GM21529 (cell line): ENCODE results near the gene C2CD5.
A peak's percentile ranks its signal among the peaks of the same experiment; 100 is the strongest.
"Not testable (repeated sequence)": the region's sequence is repeated elsewhere in the genome, so short reads cannot be mapped to it uniquely, and the experiment has no call there.

Source experiments
- ATAC-seq: cut with Tn5 transposase; IDR thresholded peaks from one replicate; pipeline ENCODE4 v1.9.1; 2021; ENCODE audit not compliant: unreplicated experiment

C2CD5 gene

DNA sequence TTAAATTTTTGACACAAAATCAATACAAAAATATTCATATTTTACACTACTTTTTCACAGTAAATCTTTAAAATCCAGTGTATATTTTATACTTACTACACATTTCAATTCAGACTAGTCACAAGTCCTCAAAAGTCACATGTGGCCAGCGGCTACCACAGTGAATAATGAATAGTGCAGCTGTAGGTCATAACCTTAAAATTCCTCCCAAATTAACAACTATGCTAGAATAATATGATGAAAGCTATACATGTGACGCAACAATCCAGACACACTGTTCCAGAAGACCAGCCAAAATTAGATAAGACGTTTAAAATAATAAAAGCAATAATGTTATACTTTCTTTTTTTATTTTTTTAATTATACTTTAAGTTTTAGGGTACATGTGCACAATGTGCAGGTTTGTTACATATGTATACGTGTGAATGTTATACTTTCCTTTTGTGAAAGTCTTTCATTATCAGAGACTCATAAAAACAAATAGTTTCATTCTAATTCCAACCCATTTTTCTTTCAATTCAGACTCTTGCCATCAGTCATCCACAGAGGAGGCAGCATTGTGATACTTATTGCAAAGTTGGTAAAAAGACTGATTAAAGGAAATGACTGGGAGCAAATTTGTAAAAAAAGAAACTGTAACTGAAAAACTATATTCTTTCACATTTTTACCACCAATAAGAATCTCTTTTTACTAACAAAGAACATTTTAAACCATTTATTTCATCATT lies 67.0 kb downstream of the C2CD5 start:
- no peak for ATAC-seq

DNA sequence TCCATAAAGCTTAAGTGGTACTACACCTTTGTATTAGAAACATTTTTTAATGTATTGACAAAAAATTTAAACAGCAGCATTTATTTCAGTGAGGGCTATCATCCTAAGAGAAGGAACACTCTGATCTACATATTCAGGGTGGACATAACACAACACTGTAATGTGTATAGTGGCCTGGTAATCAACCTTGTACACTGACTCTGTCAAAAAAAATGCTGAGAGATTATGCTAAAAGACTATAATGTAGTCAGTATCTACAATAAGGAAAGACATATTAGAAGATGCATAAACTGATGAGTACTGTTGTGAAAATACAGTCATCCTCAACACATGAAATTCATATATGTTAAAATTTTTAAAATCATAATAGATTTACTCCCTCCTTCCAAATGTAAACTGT lies 68.2 kb downstream of the C2CD5 start:
- no peak for ATAC-seq

- no peak for ATAC-seq
Observed at GRCh38 chr12:22474970-22475720, 69.2 kb downstream of the C2CD5 start.

GRCh38 chr12:22473212-22473611 lies 71.1 kb downstream of the C2CD5 start:
- ATAC-seq = peak; percentile 68

DNA sequence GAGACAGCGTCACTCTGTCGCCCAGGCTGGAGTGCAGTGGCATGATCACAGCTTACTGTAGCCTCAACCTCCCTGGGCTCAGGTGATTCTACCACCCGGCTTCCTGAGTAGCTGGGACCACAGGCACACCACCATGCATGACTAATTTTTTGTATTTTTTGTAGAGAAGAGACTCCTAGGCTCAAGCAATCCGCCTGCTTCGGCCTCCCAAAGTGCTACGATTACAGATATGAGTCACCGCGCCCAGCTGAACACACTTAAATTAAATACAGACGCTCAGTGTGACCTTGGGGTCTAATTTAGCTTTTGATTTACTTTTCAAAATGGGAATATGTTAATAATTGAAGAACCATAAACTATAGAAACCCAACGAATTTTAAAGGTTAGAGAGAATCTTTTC lies 77.2 kb downstream of the C2CD5 start:
- ATAC-seq = no peak

DNA sequence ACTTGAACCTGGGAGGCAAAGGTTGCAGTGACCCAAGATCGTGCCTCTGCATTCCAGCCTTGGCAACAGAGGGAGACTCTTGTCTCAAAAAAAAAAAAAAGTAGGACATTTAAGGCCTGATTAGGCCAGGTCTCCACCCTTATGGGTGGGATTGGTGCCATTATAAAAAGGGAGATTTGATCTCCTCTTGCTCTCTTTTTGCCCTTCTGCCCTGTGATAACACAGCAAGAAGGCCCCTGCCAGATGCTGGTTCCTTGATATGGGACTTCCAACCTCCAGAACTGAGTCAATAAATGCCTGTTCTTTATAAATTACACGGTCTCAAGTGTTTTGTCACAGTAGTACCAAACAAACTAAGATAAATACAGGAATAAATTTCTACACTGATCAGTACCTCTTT lies 81.0 kb downstream of the C2CD5 start:
- ATAC-seq = no peak

DNA sequence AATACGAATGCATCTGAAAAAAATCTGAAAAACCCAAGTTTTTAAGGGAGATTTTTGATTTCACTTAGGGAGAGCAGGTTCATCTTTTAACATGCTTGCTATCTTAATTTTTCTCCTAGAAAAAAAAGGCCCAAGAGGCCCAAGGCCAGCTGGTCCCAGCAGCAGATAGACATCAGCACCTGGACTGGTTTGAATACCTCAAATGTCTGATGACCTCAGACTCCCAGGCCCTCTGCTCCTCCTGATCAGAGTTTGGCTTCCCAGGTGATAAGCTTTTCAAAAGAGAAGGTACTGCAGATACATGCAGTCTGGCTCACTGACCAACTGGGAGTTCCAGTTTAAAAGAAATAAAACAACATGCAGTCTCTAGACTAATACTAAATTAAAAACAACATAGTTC lies 82.6 kb downstream of the C2CD5 start:
- ATAC-seq = no peak

DNA sequence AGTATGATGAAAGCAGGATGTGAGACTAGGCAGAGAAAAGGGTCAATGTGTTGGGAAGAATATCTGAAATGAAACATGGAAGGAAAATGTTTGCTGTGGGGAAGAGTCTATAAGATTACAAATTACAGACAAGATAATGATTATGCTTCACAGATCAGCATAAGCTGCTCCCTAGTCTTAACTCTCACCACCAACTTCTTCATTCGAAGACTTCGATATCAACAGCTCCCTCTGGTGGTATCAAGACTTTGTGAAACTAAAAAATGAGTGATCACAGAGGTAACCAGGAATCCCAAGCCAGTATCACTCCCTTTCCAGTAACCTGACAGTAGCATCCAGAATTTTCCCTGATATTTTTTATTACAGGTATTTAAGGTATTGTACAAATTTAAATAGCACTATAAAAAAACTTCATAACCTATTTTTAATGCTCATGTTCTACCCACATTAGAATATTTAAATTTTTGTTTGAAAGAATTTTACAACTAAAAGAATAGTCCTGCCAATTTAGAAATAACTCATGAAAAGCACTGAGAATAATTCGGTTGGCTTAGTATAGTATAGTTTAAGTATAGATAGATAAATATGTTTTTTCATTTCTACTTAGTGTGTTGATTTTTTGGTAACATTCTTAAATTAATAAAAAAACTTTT lies 84.4 kb downstream of the C2CD5 start:
- peak; percentile 84 for ATAC-seq

DNA sequence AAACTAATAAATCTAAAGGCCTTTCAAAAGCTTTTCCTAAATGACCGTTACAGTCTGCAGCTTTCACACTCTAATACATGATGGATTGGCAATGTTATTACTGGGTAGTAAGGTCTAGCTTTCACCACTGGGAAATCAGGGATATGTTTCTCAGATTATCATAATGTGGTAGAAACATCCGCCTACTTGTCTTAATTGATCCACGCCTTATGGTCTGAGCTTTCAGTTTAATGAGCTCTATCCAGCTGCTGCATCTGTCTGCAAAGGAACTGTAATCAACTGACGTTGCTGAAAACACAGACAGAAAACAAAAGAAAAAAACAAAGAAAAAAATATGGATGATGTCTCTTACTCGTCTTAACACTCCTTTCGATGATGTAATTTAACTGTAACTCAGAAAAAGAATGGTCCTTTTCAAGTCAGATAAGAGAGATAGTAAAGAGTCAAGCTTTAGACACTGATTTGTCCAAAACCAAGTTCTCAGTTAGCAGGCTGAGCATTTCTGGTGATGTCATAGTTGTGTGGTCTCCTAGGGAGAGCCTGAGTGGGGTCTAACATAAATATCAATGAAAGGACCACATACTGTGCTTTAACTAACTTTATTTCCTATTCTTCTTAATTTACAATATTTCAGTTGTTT lies 85.9 kb downstream of the C2CD5 start:
- ATAC-seq = no peak

- ATAC-seq = no peak
Observed at GRCh38 chr12:22457085-22457484, 87.3 kb downstream of the C2CD5 start.

DNA sequence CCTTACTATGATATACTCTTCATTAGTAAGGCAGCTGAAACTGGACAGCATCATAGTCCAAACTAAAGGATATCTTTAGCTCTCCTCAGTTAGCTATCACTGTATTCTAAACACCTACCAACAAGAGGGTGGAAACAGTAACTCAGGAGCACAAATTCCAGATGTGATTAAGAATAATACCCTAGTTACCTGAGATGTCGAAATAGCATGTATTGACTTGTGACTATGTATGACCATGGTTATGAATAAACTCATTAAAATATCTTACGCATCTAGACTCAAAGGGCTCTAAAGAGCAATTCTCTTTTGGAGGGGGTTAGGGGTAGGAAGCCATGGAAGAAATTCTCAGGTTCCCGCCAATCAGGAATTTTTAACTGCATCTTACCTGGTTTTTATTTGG lies 90.8 kb downstream of the C2CD5 start:
- no peak for ATAC-seq

- no peak for ATAC-seq
Observed at GRCh38 chr12:22447223-22447622, 97.1 kb downstream of the C2CD5 start.

DNA sequence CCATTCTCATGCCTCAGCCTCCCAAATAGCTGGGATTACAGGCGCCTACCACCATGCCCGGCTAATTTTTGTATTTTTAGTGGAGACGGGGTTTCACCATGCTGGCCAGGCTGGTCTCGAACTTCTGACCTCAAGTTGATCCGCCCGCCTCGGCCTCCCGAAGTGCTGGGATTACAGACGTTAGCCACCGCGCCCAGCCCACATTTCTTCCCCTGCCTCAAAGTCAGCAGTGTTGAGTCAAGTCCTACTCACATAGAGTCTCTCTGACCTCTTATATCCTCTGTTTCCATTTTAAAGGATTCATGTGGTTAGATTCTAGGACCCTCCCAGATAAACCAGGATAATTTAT lies 100.1 kb downstream of the C2CD5 start:
- not testable (repeated sequence) for ATAC-seq

GRCh38 chr12:22443379-22444316 lies 100.7 kb downstream of the C2CD5 start:
- ATAC-seq = peak; percentile 100

DNA sequence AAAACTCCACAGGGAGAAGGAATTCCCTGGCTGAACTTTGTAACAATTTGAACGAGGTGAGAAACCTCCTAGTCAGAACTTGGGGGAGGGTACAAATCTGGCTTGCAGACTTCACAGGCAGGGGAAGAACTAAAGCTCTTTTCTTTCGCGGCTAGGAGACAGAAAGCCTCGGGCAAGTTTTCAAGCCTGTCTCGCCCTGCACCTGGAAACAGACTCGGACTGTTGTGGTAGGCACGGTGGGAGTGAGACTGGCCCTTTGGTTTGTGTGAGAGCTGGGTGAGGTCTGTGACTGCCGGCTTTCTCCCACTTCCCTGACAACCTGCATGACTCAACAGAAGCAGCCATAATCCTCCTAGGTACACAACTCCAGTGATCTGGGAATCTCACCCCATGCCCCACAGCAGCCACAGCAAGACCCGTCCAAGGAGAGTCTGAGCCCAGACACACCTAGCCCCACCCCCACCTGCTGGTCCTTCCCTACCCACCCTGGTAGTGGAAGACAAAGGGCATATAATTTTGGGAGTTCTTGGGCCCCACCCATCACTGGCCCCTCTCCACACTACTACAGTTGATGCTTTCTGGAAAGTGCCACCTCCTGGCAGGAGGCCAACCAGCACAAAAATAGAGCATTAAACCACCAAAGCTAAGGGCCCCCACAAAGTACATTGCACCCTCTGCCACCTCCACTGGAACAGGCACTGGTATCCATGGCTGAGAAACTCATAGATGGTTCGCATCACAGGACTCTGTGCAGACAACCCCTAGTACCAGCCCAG lies 107.1 kb downstream of the C2CD5 start:
- ATAC-seq = no peak

GRCh38 chr12:22435583-22435982 lies 108.8 kb downstream of the C2CD5 start:
- no peak for ATAC-seq

DNA sequence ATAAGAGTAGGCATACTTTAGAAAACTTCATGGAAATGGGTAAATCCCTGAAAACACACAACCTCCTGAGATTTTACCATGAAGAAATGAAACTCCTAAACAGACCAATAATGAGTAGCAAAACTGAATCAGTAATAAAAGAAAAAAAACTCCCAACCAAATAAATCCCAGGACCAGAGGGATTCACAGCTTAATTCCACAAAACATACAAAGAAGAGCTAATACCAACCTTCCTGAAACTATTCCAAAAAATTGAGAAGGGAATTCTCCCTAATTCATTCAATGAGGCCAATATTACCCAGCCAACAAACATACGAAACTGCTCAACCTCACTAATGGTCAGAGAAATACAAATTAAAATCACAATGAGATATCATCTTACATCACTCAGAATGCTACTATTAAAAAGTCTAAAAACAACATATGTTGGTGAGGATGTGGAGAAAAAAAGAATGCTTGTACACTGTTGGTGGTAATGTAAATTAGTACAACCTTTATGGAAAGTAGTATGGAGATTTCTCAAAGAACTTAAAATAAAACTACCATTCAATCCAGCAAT lies 112.6 kb downstream of the C2CD5 start:
- no peak for ATAC-seq

DNA sequence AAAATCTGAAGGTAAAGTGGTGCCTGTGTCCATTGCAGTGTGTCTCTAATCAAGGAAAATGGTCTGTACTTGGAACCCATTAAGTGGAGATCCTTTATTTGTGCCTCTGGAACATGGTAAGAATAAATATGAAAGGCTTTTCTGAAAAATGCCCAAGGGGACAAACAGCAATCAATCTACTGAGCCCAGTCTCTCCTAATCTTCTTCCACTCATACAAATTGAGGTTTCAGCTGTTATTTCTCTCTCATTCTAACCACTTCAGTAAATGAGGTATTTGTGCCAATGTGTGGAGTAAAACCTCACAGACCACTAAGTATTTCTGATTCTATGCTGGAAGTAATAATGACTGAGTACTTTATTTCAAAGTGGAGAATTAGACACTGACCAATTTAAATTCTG lies 127.5 kb downstream of the C2CD5 start:
- ATAC-seq = no peak
